HK-2 (cell line): ENCODE data around the gene JMJD7.

Experiments used
- DNase-seq: peaks from one replicate; pipeline ENCODE4 v3.0.0-alpha.2; 2018; ENCODE audit not compliant: unreplicated experiment

The JMJD7 gene

GRCh38 chr15:41847206-41847605, 19.3 kb downstream of the JMJD7 start:
- no peak for DNase-seq

GRCh38 chr15:41847981-41848380, 20.1 kb downstream of the JMJD7 start:
- DNase-seq: no peak

- DNase-seq: no peak
Observed at GRCh38 chr15:41848631-41849030, 20.7 kb downstream of the JMJD7 start.

GRCh38 chr15:41849204-41849603, 21.3 kb downstream of the JMJD7 start:
- no peak for DNase-seq

- DNase-seq: no peak
Observed at GRCh38 chr15:41849861-41850260, 22.0 kb downstream of the JMJD7 start.

GRCh38 chr15:41850482-41851166, 22.7 kb downstream of the JMJD7 start:
- no peak for DNase-seq

GRCh38 chr15:41851167-41851523, 23.3 kb downstream of the JMJD7 start:
- no peak for DNase-seq

- no peak for DNase-seq
Observed at GRCh38 chr15:41851755-41852370, 24.0 kb downstream of the JMJD7 start.

GRCh38 chr15:41852736-41853590, 25.1 kb downstream of the JMJD7 start:
- no peak for DNase-seq

GRCh38 chr15:41853831-41854230, 25.9 kb downstream of the JMJD7 start:
- DNase-seq: no peak

- no peak for DNase-seq
Observed at GRCh38 chr15:41854443-41854842, 26.6 kb downstream of the JMJD7 start.

GRCh38 chr15:41855261-41855961, 27.5 kb downstream of the JMJD7 start:
- no peak for DNase-seq

- DNase-seq: no peak
Observed at GRCh38 chr15:41856262-41856661, 28.4 kb downstream of the JMJD7 start.

- DNase-seq: no peak
Observed at GRCh38 chr15:41856716-41857115, 28.8 kb downstream of the JMJD7 start.

- DNase-seq: no peak
Observed at GRCh38 chr15:41857316-41857715, 29.4 kb downstream of the JMJD7 start.

- DNase-seq: no peak
Observed at GRCh38 chr15:41858756-41859155, 30.9 kb downstream of the JMJD7 start.

- DNase-seq: no peak
Observed at GRCh38 chr15:41860049-41860828, 32.3 kb downstream of the JMJD7 start.

GRCh38 chr15:41861736-41862356, 34.0 kb downstream of the JMJD7 start:
- DNase-seq: no peak

GRCh38 chr15:41862515-41863116, 34.7 kb downstream of the JMJD7 start:
- no peak for DNase-seq

- no peak for DNase-seq
Observed at GRCh38 chr15:41865490-41866055, 37.7 kb downstream of the JMJD7 start.
